ENCODE measurements around the gene STOM.

Gene STOM

GRCh38 chr9:121386442-121387175, 16.6 kb upstream of the STOM start:
- in situ Hi-C loops (cut with MboI; ENCODE audit: low pct_unique_long_range_greater_than_20kb, low sequenced_read_pairs, unreplicated experiment), result loop anchor here (25.0 kb wide), 1 partner anchor 649 kb away; no protein-coding TSS in a partner anchor
- TF ChIP-seq CTCF (IDR thresholded peaks at IDR 0.05; ENCODE audit: extremely low read depth, insufficient read depth, missing control alignments), result no peak
- DNase-seq (ENCODE audit: low spot score), result no peak

GRCh38 chr9:121383715-121384114, 13.7 kb upstream of the STOM start:
- in situ Hi-C loops (cut with MboI; ENCODE audit: low pct_unique_long_range_greater_than_20kb, low sequenced_read_pairs, unreplicated experiment), result loop anchor here (25.0 kb wide), 1 partner anchor 646 kb away; no protein-coding TSS in a partner anchor
- TF ChIP-seq CTCF (IDR thresholded peaks at IDR 0.05; ENCODE audit: extremely low read depth, insufficient read depth, missing control alignments), result no peak
- no peak for DNase-seq (ENCODE audit: low spot score)

- in situ Hi-C loops (cut with MboI; ENCODE audit: low pct_unique_long_range_greater_than_20kb, low sequenced_read_pairs, unreplicated experiment), result loop anchor here (25.0 kb wide), 1 partner anchor 644 kb away; no protein-coding TSS in a partner anchor
- no peak for DNase-seq (ENCODE audit: low spot score)
- TF ChIP-seq CTCF (IDR thresholded peaks at IDR 0.05; ENCODE audit: extremely low read depth, insufficient read depth, missing control alignments), result no peak
Measured at GRCh38 chr9:121380846-121381245, 10.8 kb upstream of the STOM start.

GRCh38 chr9:121376214-121376830, 6.3 kb upstream of the STOM start:
- TF ChIP-seq CTCF (IDR thresholded peaks at IDR 0.05; ENCODE audit: extremely low read depth, insufficient read depth, missing control alignments), result peak; percentile 29
- in situ Hi-C loops (cut with MboI; ENCODE audit: low pct_unique_long_range_greater_than_20kb, low sequenced_read_pairs, unreplicated experiment), result loop anchor here (10.0 to 25.0 kb wide), 2 partner anchors 62 to 639 kb away; no protein-coding TSS in a partner anchor
- DNase-seq (ENCODE audit: low spot score), result no peak

GRCh38 chr9:121373011-121373729, 3.1 kb upstream of the STOM start:
- no peak for DNase-seq (ENCODE audit: low spot score)
- in situ Hi-C loops (cut with MboI; ENCODE audit: low pct_unique_long_range_greater_than_20kb, low sequenced_read_pairs, unreplicated experiment), result loop anchor here (10.0 kb wide), 1 partner anchor 58 kb away; no protein-coding TSS in a partner anchor
- TF ChIP-seq CTCF (IDR thresholded peaks at IDR 0.05; ENCODE audit: extremely low read depth, insufficient read depth, missing control alignments), result no peak

GRCh38 chr9:121372239-121373010, 2.4 kb upstream of the STOM start:
- TF ChIP-seq CTCF (IDR thresholded peaks at IDR 0.05; ENCODE audit: extremely low read depth, insufficient read depth, missing control alignments), result no peak
- no peak for DNase-seq (ENCODE audit: low spot score)
- in situ Hi-C loops (cut with MboI; ENCODE audit: low pct_unique_long_range_greater_than_20kb, low sequenced_read_pairs, unreplicated experiment), result loop anchor here (10.0 kb wide), 1 partner anchor 58 kb away; no protein-coding TSS in a partner anchor
